Left ventricle myocardium inferior (tissue), 1 donor: ENCODE data around the gene CAMK2D. TPM values are rescaled to one million over a fixed set of nuclear protein-coding genes. Genes with fewer than 3 reads are reported as not detected.
A peak's percentile ranks its signal among the peaks of the same experiment; 100 is the strongest.

ENCODE experiments used
- DNase-seq: peaks from one replicate; pipeline ENCODE4 v3.0.0-alpha.2; 2020
- H3K27ac ChIP-seq: fragments of 200-600 bp; replicated peaks from 2 replicates; pipeline ENCODE4 v1.8.0; 2021
- H3K27me3 ChIP-seq: fragments of 200-600 bp; 2 replicates; pipeline ENCODE4 v1.8.0; 2021; ENCODE audit warnings: low read depth
- H3K36me3 ChIP-seq: fragments of 200-600 bp; 2 replicates; pipeline ENCODE4 v1.8.0; 2021
- H3K4me1 ChIP-seq: fragments of 200-600 bp; 2 replicates; pipeline ENCODE4 v1.8.0; 2021
- H3K4me3 ChIP-seq: fragments of 200-600 bp; 2 replicates; pipeline ENCODE4 v1.8.0; 2021; ENCODE audit warnings: mild to moderate bottlenecking, moderate library complexity
- H3K9me3 ChIP-seq: fragments of 200-600 bp; replicated peaks from 2 replicates; pipeline ENCODE4 v1.8.0; 2021
- CTCF ChIP-seq: fragments of 200-600 bp; IDR thresholded peaks from 2 replicates; pipeline ENCODE4 v1.8.0; 2021; ENCODE audit warnings: antibody characterized with exemption, mild to moderate bottlenecking, borderline replicate concordance
- intact Hi-C: fragments of 100-400 bp; cut with micrococcal nuclease; formaldehyde crosslinking; loops from one replicate; pipeline ENCODE4 v1.11.0; 2022
- total RNA-seq: library from RNA; stranded (reverse); fragmentation: NEBNext Ultra II Directional; extraction: Animal tissue kit (Norgen Biotek cat#: 25700); gene quantifications from one replicate; pipeline ENCODE4 v1.2.1, GENCODE V29; 2021
- donor health status: DM: no; HTN: yes; CAD: no; lungs with severe emphysema.

CAMK2D gene
- total RNA-seq, 1 donor from 2014 or later = 223 TPM

GRCh38 chr4:113541933-113542332 is 219.6 kb downstream of the CAMK2D start:
- no peaks in the 10 kb centered on the region for H3K36me3 ChIP-seq
- H3K4me1 ChIP-seq = peaks cover 56% of the 10 kb centered on the region
- intact Hi-C loops = loop anchor here (10.0 kb wide), 1 partner anchor 147 kb away; no protein-coding TSS in a partner anchor
- no peak for DNase-seq
- no peak for TF ChIP-seq CTCF
- H3K27me3 ChIP-seq = no peaks in the 10 kb centered on the region
- H3K4me3 ChIP-seq = no peak overlapping the region
- peak overlapping the region; percentile 68 for H3K27ac ChIP-seq
- no peaks in the 10 kb centered on the region for H3K9me3 ChIP-seq

- no peaks in the 10 kb centered on the region for H3K36me3 ChIP-seq
- H3K27me3 ChIP-seq = no peaks in the 10 kb centered on the region
- H3K27ac ChIP-seq = peak overlapping the region; percentile 68
- no peak for TF ChIP-seq CTCF
- intact Hi-C loops = loop anchor here (10.0 kb wide), 1 partner anchor 146 kb away; no protein-coding TSS in a partner anchor
- DNase-seq = no peak
- H3K4me3 ChIP-seq = no peak overlapping the region
- H3K4me1 ChIP-seq = peaks cover 64% of the 10 kb centered on the region
- H3K9me3 ChIP-seq = no peaks in the 10 kb centered on the region
Observed at GRCh38 chr4:113540859-113541258, 220.7 kb downstream of the CAMK2D start.

- Histone ChIP-seq H3K36me3 (no peaks in the 10 kb centered on the region), H3K4me1 (peaks cover 78% of the 10 kb centered on the region), H3K9me3 (no peaks in the 10 kb centered on the region), H3K27me3 (no peaks in the 10 kb centered on the region), H3K4me3 (no peak overlapping the region), H3K27ac (peak overlapping the region; percentile 5)
- intact Hi-C loops = no loop called here
- no peak for DNase-seq
- no peak for TF ChIP-seq CTCF
Observed at GRCh38 chr4:113539408-113539807, 222.1 kb downstream of the CAMK2D start.

- no peak overlapping the region for H3K4me3 ChIP-seq
- no peaks in the 10 kb centered on the region for H3K9me3 ChIP-seq
- DNase-seq = no peak
- H3K36me3 ChIP-seq = no peaks in the 10 kb centered on the region
- H3K4me1 ChIP-seq = peaks cover 78% of the 10 kb centered on the region
- no peak for TF ChIP-seq CTCF
- H3K27ac ChIP-seq = peak overlapping the region; percentile 38
- intact Hi-C loops = no loop called here
- H3K27me3 ChIP-seq = no peaks in the 10 kb centered on the region
Observed at GRCh38 chr4:113537628-113538027, 223.9 kb downstream of the CAMK2D start.

GRCh38 chr4:113537203-113537602 is 224.3 kb downstream of the CAMK2D start:
- Histone ChIP-seq H3K36me3 (no peaks in the 10 kb centered on the region), H3K4me1 (peaks cover 74% of the 10 kb centered on the region), H3K27ac (peak overlapping the region; percentile 38), H3K27me3 (no peaks in the 10 kb centered on the region), H3K4me3 (no peak overlapping the region), H3K9me3 (no peaks in the 10 kb centered on the region)
- intact Hi-C loops = no loop called here
- DNase-seq = no peak
- no peak for TF ChIP-seq CTCF
